ENCODE data around the gene FAM234B. TPM values are rescaled to one million over a fixed set of nuclear protein-coding genes. Genes with fewer than 3 reads are reported as not detected.

Gene FAM234B
- total and polyA plus RNA-seq, 12 donors = 0.64 to 9.9 (median 6.8) TPM

GRCh38 chr12:13075118-13075480, 30.9 kb downstream of the FAM234B start:
- intact Hi-C loops (cut with DNase I) = no loop called here
- Histone ChIP-seq H3K27ac (no peak overlapping the region), H3K36me3 (replicated peaks in 1 of 2) (no peaks in the 10 kb centered on the region), H3K4me1 (replicated peaks in 1 of 2) (no peaks in the 10 kb centered on the region), H3K27me3 (no peaks in the 10 kb centered on the region), H3K9me3 (replicated peaks in 1 of 3) (no peaks in the 10 kb centered on the region), H3K4me3 (no peak overlapping the region)
- TF ChIP-seq POLR2A (IDR thresholded peaks at IDR 0.05) = no peak
- TF ChIP-seq CTCF (IDR thresholded peaks at IDR 0.05) = no peak
- no peak for DNase-seq

GRCh38 chr12:13075786-13076570, 31.8 kb downstream of the FAM234B start:
- intact Hi-C loops (cut with DNase I) = no loop called here
- 90 to 96% (median 96%) methylated on average over 8 to 12 of the region's 12 CpGs for WGBS, 4 donors
- no peak overlapping the region for H3K27ac ChIP-seq
- no peak overlapping the region for H3K4me3 ChIP-seq
- TF ChIP-seq POLR2A (IDR thresholded peaks at IDR 0.05) (no peak), CTCF (IDR thresholded peaks at IDR 0.05) (no peak)
- no peaks in the 10 kb centered on the region for H3K36me3 ChIP-seq (replicated peaks in 1 of 2)
- no peaks in the 10 kb centered on the region for H3K9me3 ChIP-seq (replicated peaks in 1 of 3)
- H3K4me1 ChIP-seq (replicated peaks in 1 of 2) = no peaks in the 10 kb centered on the region
- H3K27me3 ChIP-seq = no peaks in the 10 kb centered on the region
- no peak for DNase-seq

GRCh38 chr12:13079440-13079906, 35.3 kb downstream of the FAM234B start:
- no peak for DNase-seq
- no peaks in the 10 kb centered on the region for H3K27me3 ChIP-seq
- no peak for TF ChIP-seq CTCF (IDR thresholded peaks at IDR 0.05)
- no peak for TF ChIP-seq POLR2A (IDR thresholded peaks at IDR 0.05)
- H3K4me1 ChIP-seq (replicated peaks in 1 of 2) = no peaks in the 10 kb centered on the region
- no peak overlapping the region for H3K4me3 ChIP-seq
- WGBS, 4 donors = 71 to 83% (median 81%) methylated on average over 7 to 8 of the region's 8 CpGs
- no peaks in the 10 kb centered on the region for H3K9me3 ChIP-seq (replicated peaks in 1 of 3)
- no peaks in the 10 kb centered on the region for H3K36me3 ChIP-seq (replicated peaks in 1 of 2)
- intact Hi-C loops (cut with DNase I) = no loop called here
- H3K27ac ChIP-seq = no peak overlapping the region

- Histone ChIP-seq H3K9me3 (replicated peaks in 1 of 3) (no peaks in the 10 kb centered on the region), H3K4me3 (no peak overlapping the region), H3K36me3 (replicated peaks in 1 of 2) (no peaks in the 10 kb centered on the region), H3K27me3 (no peaks in the 10 kb centered on the region), H3K4me1 (replicated peaks in 1 of 2) (no peaks in the 10 kb centered on the region), H3K27ac (no peak overlapping the region)
- TF ChIP-seq CTCF (IDR thresholded peaks at IDR 0.05) = no peak
- TF ChIP-seq POLR2A (IDR thresholded peaks at IDR 0.05) = no peak
- no peak for DNase-seq
- 77 to 84% (median 82%) methylated on average over 3 of the region's 3 CpGs for WGBS, 4 donors
- intact Hi-C loops (cut with DNase I) = no loop called here
Observed at GRCh38 chr12:13080266-13080665, 36.1 kb downstream of the FAM234B start.
